ENCODE results near the gene CLCN1.
"Not testable (repeated sequence)": the region's sequence is repeated elsewhere in the genome, so short reads cannot be mapped to it uniquely, and the experiment has no call there.

The CLCN1 gene

DNA sequence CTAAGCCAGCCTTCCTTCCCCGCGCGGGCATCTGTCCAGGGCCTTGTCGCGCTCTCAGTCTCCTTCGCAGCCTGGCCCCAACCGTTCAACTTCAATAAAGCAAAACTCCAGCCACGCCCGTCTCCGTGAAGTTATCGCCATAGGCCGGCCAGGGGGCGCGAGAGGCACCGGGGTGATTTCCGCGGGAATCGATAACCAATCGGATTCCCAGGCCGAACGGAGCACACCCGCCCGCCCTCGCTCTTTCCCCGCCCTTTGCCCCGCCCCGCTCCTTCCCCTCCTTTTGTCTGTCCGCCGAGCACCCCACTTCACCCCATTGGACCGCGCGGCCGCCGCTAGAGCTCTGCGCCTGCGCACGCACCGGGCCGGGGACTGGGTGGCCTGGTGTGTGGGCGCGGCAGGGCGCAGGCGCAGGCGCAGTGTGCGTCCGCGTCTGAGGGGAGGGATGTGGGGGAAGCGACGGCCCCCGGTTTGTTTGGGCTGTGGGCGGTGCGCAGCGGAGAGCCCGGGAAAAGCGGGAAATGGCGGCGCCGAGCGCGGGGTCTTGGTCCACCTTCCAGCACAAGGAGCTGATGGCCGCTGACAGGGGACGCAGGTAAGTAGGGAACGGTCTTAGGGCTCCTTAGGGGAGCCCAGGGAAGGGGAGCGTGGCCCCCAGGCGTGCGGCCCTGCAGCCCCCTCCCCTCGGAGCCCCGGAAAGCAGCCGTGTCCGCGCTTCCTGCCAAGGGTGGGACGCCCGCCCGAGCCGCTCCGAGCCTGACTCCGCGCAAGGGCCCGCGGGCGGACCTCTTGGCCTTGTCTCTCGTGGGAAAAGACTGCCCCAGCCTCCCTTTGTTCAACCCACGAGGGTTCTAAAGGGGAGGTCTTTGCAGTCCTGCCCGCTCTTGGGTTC lies 27.7 kb upstream of the CLCN1 start, which contains the start of gene CASP2:
Gene CASP2, plus strand, starts transcription at position 417 of the 892 bp plus-strand sequence. Its CDS starts 105 bp downstream, at position 522.
- H3K36me3 Mint-ChIP-seq, result peaks cover 57% of the 10 kb centered on the region
- peak; percentile 97 to 98 for DNase-seq (ENCODE audit: low spot score in 2 of 2)
- peak; percentile 94 for ATAC-seq
- H3K4me3 Mint-ChIP-seq, result peak within 1 kb of the TSS; percentile 92
- peak within 1 kb of the TSS; percentile 94 for H3K27ac Mint-ChIP-seq
- peaks cover 54% of the 10 kb centered on the region for H3K4me1 Mint-ChIP-seq
- H3K9me3 Mint-ChIP-seq, result no peaks in the 10 kb centered on the region

DNA sequence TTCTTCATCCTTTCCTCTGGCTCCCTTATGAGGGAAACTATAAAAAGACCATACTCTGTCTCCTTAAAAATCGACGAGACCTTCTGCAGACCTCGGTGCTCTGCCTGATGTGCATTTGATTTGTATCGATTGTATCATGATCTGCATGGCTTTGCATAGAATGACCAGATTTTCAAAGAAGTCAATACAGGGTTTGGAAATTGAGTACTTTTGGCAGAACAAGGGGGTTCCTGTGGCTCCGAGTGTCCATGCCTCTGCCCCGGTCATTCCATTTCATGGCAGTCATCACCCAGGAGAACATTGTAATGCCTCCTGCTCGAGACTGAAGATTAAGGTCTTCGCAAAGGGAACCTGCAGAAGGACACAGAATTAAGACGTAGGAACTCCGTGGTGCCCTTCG lies 27.1 kb upstream of the CLCN1 start:
- DNase-seq (ENCODE audit: low spot score in 2 of 2) (no peak), ATAC-seq (no peak)
- Mint-ChIP-seq H3K36me3 (peaks cover 64% of the 10 kb centered on the region), H3K27ac (peak overlapping the region; percentile 94), H3K9me3 (no peaks in the 10 kb centered on the region), H3K4me1 (peaks cover 54% of the 10 kb centered on the region), H3K4me3 (peak overlapping the region; percentile 92)

DNA sequence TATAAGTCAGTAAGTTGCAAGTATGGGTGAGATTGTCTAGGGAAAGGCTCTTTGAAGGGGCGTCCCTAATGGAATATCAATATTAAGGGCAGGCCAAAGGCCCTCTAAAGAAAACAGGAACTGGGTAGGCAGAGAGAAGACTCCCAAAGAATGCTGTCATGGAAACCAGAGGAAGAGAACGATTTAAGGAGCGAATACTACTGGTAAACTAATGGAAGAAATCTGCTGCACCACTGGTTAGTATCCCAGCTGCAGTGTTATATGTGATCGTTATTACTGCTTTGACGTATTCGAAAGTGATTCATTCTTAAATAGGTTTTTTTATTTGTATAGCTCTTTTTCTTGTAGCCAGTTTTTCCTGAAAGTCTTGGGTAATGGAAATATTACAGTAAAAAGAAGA lies 26.5 kb upstream of the CLCN1 start:
- H3K36me3 Mint-ChIP-seq, result peaks cover 70% of the 10 kb centered on the region
- DNase-seq (ENCODE audit: low spot score in 2 of 2), result no peak
- peaks cover 54% of the 10 kb centered on the region for H3K4me1 Mint-ChIP-seq
- H3K4me3 Mint-ChIP-seq, result peak overlapping the region; percentile 92
- H3K9me3 Mint-ChIP-seq, result no peaks in the 10 kb centered on the region
- H3K27ac Mint-ChIP-seq, result peak overlapping the region; percentile 94
- no peak for ATAC-seq

DNA sequence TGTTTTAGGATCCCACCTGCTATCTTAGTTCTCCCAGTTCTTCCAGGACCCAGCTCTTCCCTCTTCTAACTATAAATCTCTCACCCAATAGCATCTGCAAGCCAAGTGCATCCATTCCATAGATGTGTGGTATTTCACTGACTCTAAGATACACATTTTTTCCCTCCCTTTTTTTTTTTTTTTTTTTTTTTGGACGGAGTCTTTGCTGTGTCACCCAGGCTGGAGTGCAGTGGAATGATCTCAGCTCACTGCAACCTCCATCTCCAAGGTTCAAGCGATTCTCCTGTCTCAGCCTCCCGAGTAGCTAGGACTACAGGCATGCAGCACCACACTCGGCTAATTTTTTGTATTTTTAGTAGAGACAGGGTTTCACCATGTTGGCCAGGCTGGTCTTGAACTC lies 26.0 kb upstream of the CLCN1 start:
- Mint-ChIP-seq H3K27ac (peak overlapping the region; percentile 94), H3K36me3 (peaks cover 74% of the 10 kb centered on the region), H3K4me3 (peak overlapping the region; percentile 92), H3K4me1 (peaks cover 52% of the 10 kb centered on the region)
- not testable (repeated sequence) for ATAC-seq; H3K9me3 Mint-ChIP-seq; DNase-seq (ENCODE audit: low spot score in 2 of 2)

DNA sequence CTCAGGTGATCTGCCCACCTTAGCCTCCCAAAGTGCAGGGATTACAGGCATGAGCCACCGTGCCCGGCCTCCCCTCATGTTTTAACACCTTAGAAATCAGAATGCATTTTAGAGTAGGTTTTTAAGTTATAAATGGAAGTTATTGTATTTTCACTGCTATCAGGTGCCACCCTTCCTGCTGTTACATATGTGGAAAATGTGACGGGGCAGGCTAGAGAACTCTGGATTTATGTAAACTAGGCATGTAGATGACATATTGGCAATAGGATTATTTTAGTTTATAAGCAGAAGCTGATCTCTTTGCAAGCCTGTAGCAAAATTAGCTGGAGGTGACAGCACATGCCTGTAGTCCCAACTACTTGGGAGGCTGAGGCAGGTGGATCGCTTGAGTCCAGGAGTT lies 25.6 kb upstream of the CLCN1 start:
- Mint-ChIP-seq H3K36me3 (peaks cover 78% of the 10 kb centered on the region), H3K4me1 (peaks cover 52% of the 10 kb centered on the region), H3K27ac (peak overlapping the region; percentile 94)

DNA sequence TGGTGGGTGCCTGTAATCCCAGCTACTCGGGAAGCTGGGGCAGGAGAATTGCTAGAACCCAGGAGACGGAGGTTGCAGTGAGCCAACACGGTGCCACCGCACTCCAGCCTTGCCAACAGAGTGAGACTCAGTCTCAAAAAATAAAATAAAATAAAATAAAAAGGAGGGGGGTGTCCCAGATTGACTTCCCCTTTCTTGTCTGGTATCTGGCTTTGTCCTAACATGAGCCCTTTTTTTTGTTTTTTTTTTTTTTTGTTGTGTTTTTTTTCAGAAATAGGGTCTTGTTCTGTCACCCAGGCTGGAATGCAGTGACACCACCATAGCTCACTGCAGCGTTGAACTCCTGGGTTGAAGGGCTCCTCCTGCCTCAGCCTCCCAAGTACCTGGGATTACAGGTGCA lies 23.0 kb upstream of the CLCN1 start:
- H3K4me3 Mint-ChIP-seq, result no peak overlapping the region
- no peaks in the 10 kb centered on the region for H3K9me3 Mint-ChIP-seq
- no peak for ATAC-seq
- H3K36me3 Mint-ChIP-seq, result peaks cover 100% of the 10 kb centered on the region
- DNase-seq (ENCODE audit: low spot score in 2 of 2), result no peak
- H3K4me1 Mint-ChIP-seq, result peaks cover 61% of the 10 kb centered on the region
- no peak overlapping the region for H3K27ac Mint-ChIP-seq

More for the DNA sequence above, 25.6 kb upstream of the CLCN1 start:
- H3K9me3 Mint-ChIP-seq, result no peaks in the 10 kb centered on the region
- ATAC-seq (no peak), DNase-seq (ENCODE audit: low spot score in 2 of 2) (no peak)
- H3K4me3 Mint-ChIP-seq, result peak overlapping the region; percentile 92

DNA sequence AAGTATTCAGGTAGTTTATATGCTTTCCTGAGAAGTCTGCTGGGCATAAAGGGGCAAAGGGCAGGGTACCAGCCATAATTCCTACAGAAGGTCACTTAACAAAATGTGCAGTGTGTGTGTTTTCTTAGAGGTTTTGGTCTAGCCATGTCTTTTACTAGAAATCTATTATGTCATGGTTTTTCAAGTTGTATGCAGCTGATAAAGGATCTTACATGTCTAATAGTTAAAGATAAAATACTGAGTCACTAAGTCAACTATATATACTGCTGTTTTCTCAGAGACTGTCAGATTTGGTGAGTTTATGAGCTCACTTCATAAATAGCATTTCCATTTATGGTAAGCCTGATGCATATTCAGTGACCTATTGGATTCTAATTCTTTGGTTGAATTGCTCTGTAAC lies 20.0 kb upstream of the CLCN1 start:
- H3K4me3 Mint-ChIP-seq, result no peak overlapping the region
- ATAC-seq (no peak), DNase-seq (ENCODE audit: low spot score in 2 of 2) (no peak)
- H3K36me3 Mint-ChIP-seq, result peaks cover 100% of the 10 kb centered on the region
- no peaks in the 10 kb centered on the region for H3K9me3 Mint-ChIP-seq
- H3K4me1 Mint-ChIP-seq, result peaks cover 51% of the 10 kb centered on the region
- H3K27ac Mint-ChIP-seq, result peak overlapping the region; percentile 2

DNA sequence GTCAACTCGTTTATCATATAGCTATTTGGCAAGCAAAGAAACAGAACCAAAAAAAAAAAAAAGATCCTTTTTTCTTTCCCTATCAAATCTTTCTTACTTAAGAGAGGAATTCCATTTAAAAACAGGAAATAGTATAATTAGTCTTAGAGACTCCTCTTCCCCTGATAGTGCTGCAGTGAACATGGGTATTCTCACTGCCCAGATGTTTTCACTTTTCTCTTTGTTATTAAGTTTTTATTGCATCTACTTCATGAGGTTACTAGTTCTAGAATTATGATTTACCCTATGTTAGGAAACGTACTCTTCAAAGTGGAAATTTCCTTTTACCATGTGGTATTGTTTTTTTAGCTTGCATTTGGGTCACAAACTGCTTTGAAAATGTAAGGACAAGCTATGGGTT lies 19.2 kb upstream of the CLCN1 start:
- Mint-ChIP-seq H3K36me3 (peaks cover 100% of the 10 kb centered on the region), H3K9me3 (no peaks in the 10 kb centered on the region), H3K27ac (peak overlapping the region; percentile 2), H3K4me3 (no peak overlapping the region), H3K4me1 (peaks cover 43% of the 10 kb centered on the region)
- ATAC-seq (no peak), DNase-seq (ENCODE audit: low spot score in 2 of 2) (no peak)

DNA sequence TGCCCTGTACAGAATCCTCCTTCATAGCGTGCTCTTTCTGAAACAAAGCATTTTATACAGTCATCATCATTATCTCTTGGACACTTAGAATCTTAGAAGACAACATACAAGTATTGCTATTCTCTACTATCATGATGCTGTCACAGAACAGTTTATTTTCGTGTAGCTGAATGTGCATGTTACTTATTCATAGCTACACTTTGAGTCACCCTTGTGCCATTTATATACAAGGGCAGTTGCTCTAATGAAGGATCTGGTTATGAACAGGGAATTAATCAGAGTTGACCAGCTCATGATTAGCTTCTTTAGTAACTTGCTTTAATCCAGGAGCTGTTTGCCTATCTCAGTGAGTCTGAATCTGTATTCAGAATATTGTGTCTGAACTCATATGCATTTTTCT lies 16.6 kb upstream of the CLCN1 start:
- H3K27ac Mint-ChIP-seq, result peak overlapping the region; percentile 56
- no peak for ATAC-seq
- H3K4me3 Mint-ChIP-seq, result no peak overlapping the region
- H3K9me3 Mint-ChIP-seq, result no peaks in the 10 kb centered on the region
- DNase-seq (ENCODE audit: low spot score in 2 of 2), result no peak
- peaks cover 33% of the 10 kb centered on the region for H3K4me1 Mint-ChIP-seq
- peaks cover 100% of the 10 kb centered on the region for H3K36me3 Mint-ChIP-seq

DNA sequence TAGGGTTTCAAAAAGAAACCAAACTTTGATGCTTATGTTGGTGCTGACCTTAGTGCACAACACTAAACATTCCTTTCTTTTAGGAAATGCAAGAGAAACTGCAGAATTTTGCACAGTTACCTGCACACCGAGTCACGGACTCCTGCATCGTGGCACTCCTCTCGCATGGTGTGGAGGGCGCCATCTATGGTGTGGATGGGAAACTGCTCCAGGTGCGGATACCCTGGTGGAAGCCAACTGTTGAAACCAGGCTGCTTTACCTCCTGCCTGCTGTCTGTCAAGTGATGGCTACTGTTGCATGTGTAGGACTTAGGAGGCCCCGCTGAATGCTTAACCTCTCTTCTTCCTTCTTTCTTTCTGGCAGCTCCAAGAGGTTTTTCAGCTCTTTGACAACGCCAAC lies 16.1 kb upstream of the CLCN1 start:
- Mint-ChIP-seq H3K27ac (peak overlapping the region; percentile 56), H3K4me3 (no peak overlapping the region), H3K9me3 (no peaks in the 10 kb centered on the region), H3K36me3 (peaks cover 100% of the 10 kb centered on the region), H3K4me1 (peaks cover 30% of the 10 kb centered on the region)
- DNase-seq (ENCODE audit: low spot score in 2 of 2) (no peak), ATAC-seq (peak; percentile 82)

DNA sequence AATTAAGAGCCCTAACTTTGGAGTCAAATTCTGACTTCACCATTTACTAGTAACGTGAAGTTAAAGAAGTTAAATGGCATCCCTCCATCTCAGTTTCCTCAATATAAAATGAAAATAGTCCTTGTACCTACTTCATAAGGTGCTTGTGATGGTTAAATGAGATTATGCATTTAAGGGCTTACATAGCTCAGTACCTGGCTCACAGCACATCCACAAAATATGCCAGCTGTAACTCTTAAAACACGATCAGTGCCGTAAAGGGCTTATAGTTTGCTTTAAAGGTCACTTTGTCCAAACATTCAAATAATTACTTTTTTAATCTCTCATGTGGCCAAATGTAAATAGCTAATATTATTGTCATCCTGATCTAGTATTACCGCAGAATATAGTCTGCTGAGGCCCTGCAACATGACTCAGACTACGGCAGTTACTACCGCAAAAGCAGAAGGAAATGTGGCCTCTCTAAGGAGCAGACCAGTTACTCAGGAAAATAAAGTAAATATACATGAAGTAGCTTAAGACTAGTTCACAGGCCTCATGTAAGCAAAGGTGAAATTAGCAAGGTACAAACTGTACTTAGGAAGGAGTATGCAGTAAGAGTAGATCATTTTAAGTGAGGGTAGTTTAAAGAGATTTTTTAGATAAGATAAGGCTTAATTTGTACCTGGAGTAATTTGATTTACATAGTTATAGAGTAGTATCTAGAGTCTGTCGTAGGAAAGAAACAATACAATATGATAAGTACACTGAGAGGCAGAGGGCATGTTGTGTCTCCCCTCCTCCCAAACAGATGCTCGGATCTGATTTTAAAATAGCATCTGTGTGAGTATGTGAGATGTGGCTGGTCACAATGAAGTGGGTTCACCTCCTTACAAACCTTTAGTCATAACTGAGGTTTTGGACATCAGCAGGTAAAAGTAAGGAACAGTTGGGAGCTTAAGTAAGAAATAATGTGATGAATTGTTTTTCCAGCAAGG lies 14.7 kb upstream of the CLCN1 start:
- Mint-ChIP-seq H3K36me3 (peaks cover 100% of the 10 kb centered on the region), H3K27ac (peak overlapping the region; percentile 16), H3K4me1 (peaks cover 33% of the 10 kb centered on the region), H3K4me3 (no peak overlapping the region), H3K9me3 (no peaks in the 10 kb centered on the region)
- no peak for DNase-seq (ENCODE audit: low spot score in 2 of 2)
- no peak for ATAC-seq

DNA sequence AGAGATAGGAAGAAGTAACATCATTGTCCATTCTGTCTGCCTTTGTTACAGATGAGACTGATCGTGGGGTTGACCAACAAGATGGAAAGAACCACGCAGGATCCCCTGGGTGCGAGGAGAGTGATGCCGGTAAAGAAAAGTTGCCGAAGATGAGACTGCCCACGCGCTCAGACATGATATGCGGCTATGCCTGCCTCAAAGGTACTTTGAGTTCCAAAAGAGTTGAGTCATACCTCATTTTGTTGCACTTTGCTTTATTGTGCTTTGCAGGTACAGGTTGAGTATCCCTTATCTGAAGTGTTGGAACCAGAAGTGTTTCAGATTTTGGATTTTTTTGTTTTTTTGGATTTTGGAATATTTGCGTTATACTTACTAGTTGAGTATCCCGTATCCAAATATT lies 12.2 kb upstream of the CLCN1 start:
- Mint-ChIP-seq H3K4me1 (peaks cover 44% of the 10 kb centered on the region), H3K36me3 (peaks cover 98% of the 10 kb centered on the region), H3K9me3 (no peaks in the 10 kb centered on the region), H3K27ac (no peak overlapping the region), H3K4me3 (no peak overlapping the region)
- ATAC-seq (no peak), DNase-seq (ENCODE audit: low spot score in 2 of 2) (no peak)

DNA sequence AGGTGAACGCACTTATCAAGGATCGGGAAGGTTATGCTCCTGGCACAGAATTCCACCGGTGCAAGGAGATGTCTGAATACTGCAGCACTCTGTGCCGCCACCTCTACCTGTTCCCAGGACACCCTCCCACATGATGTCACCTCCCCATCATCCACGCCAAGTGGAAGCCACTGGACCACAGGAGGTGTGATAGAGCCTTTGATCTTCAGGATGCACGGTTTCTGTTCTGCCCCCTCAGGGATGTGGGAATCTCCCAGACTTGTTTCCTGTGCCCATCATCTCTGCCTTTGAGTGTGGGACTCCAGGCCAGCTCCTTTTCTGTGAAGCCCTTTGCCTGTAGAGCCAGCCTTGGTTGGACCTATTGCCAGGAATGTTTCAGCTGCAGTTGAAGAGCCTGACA lies 11.0 kb upstream of the CLCN1 start:
- no peak overlapping the region for H3K27ac Mint-ChIP-seq
- ATAC-seq (no peak), DNase-seq (ENCODE audit: low spot score in 2 of 2) (no peak)
- H3K4me1 Mint-ChIP-seq, result peaks cover 40% of the 10 kb centered on the region
- no peak overlapping the region for H3K4me3 Mint-ChIP-seq
- H3K36me3 Mint-ChIP-seq, result peaks cover 92% of the 10 kb centered on the region
- no peaks in the 10 kb centered on the region for H3K9me3 Mint-ChIP-seq

DNA sequence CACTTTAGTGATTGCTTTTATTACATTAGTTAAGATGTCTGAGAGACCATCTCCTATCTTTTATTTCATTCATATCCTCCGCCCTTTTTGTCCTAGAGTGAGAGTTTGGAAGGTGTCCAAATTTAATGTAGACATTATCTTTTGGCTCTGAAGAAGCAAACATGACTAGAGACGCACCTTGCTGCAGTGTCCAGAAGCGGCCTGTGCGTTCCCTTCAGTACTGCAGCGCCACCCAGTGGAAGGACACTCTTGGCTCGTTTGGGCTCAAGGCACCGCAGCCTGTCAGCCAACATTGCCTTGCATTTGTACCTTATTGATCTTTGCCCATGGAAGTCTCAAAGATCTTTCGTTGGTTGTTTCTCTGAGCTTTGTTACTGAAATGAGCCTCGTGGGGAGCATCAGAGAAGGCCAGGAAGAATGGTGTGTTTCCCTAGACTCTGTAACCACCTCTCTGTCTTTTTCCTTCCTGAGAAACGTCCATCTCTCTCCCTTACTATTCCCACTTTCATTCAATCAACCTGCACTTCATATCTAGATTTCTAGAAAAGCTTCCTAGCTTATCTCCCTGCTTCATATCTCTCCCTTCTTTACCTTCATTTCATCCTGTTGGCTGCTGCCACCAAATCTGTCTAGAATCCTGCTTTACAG lies 10.4 kb upstream of the CLCN1 start:
- peaks cover 86% of the 10 kb centered on the region for H3K36me3 Mint-ChIP-seq
- no peaks in the 10 kb centered on the region for H3K9me3 Mint-ChIP-seq
- peak overlapping the region; percentile 0 for H3K27ac Mint-ChIP-seq
- DNase-seq (ENCODE audit: low spot score in 2 of 2) (peak; percentile 53 to 87), ATAC-seq (peak; percentile 76)
- peaks cover 42% of the 10 kb centered on the region for H3K4me1 Mint-ChIP-seq
- H3K4me3 Mint-ChIP-seq, result no peak overlapping the region

DNA sequence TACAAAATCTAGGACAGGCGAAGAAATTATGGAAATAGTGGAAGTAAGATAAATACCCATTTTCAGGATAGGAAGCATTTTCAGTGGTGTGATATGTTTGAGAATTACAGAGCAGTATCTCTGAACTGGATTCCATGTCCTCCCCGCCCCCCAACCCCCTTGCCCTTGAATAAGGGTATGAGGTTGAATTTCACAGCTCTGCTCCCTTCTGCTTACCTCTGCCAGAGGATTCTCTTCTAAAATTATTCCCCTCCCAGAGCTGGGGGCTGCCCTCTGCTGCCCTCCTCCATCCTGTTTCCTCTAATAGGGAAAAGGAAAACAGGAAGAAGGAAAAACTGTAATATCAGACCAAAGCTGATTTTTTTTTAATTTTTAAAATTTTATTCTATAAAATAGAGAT lies 7.3 kb upstream of the CLCN1 start:
- Mint-ChIP-seq H3K4me1 (peaks cover 47% of the 10 kb centered on the region), H3K9me3 (no peaks in the 10 kb centered on the region), H3K27ac (peak overlapping the region; percentile 20), H3K36me3 (peaks cover 60% of the 10 kb centered on the region), H3K4me3 (no peak overlapping the region)
- ATAC-seq, result no peak
- no peak for DNase-seq (ENCODE audit: low spot score in 2 of 2)

All from stimulated activated effector memory CD8-positive, alpha-beta T cell treated with anti-CD3 and anti-CD28 coated beads, Interleukin-12 subunit alpha, Interleukin-12 subunit beta, amount 100 ng/mL, for 72 hours (primary cell).